Suprapubic skin (tissue), 4 donors: ENCODE measurements around the gene CDH26.

Source experiments
- CTCF ChIP-seq, 2 donors: fragments of 200-600 bp in 1 of 2; fragments of 450-650 bp in 1 of 2; sonication (generic) in 1 of 2; IDR thresholded peaks; one replicate each; pipeline ENCODE4 v1.5.1; 2016 to 2019; ENCODE audit warnings: antibody characterized with exemption in 2 of 2, mild to moderate bottlenecking in 1 of 2, moderate library complexity in 1 of 2
- EP300 ChIP-seq: sonication (generic); formaldehyde crosslinking; IDR thresholded peaks from one replicate; pipeline ENCODE4 v1.6.1; 2017; ENCODE audit warnings: antibody characterized with exemption
- POLR2AphosphoS5 ChIP-seq, 3 donors: sonication (generic); formaldehyde crosslinking; IDR thresholded peaks; one replicate each; pipeline ENCODE4 v1.6.1; 2017; ENCODE audit warnings: antibody characterized with exemption in 3 of 3

- TF ChIP-seq CTCF (IDR thresholded peaks at IDR 0.05) (no peak), EP300 (no peak), POLR2AphosphoS5 (IDR thresholded peaks at IDR 0.05) (no peak)
Observed at GRCh38 chr20:60048634-60049521, 90.7 kb downstream of the CDH26 start.
